Caco-2 (cell line): Measurements from ENCODE around the gene BRD7. TPM values are rescaled to one million over a fixed set of nuclear protein-coding genes. Genes with fewer than 3 reads are reported as not detected.

Source experiments
- BruUV-seq: library from RNA; stranded (reverse); fragments of 400-500 nt; replicated peaks from 2 replicates; lab custom pipeline; 2021; lab: Mats Ljungman, UMichigan
- CTCF ChIA-PET: fragments of 300-600 bp; sonication (Branson Sonifier 250); formaldehyde crosslinking; loops from one replicate; lab custom pipeline; 2022; ENCODE audit warnings: antibody characterized with exemption; lab: Charles Lee
- POLR2A ChIA-PET: fragments of 300-600 bp; sonication (Branson Sonifier 250); formaldehyde crosslinking; loops from one replicate; lab custom pipeline; 2022; ENCODE audit warnings: antibody characterized with exemption; lab: Charles Lee
- DNase-seq, 2 experiments: peaks; one replicate each; pipeline versions ENCODE4 v3.0.0 to v3.0.0-alpha.2; 2020 to 2022
- H3K27me3 ChIP-seq: replicated peaks from 2 replicates; pipeline ENCODE4 v1.6.0; 2011; ENCODE audit warnings: low read length; ENCODE audit not compliant: control insufficient read depth, insufficient read depth
- H3K36me3 ChIP-seq: 2 replicates; pipeline ENCODE4 v1.5.1; 2011; ENCODE audit warnings: low read length; ENCODE audit not compliant: control insufficient read depth, insufficient read depth
- H3K4me1 ChIP-seq: fragments of 250-450 bp; sonication (Bioruptor Pico); 2 replicates; pipeline ENCODE4 v1.5.1; 2020; ENCODE audit warnings: mild to moderate bottlenecking
- H3K4me3 ChIP-seq: 2 replicates; pipeline ENCODE4 v1.5.1; 2011; ENCODE audit warnings: low read depth, mild to moderate bottlenecking, control low read depth, low read length
- H3K9me3 ChIP-seq: fragments of 250-450 bp; sonication (Bioruptor Pico); 2 replicates; pipeline ENCODE4 v1.5.1; 2020; ENCODE audit warnings: mild to moderate bottlenecking, moderate library complexity
- H3K27ac Mint-ChIP-seq: one replicate; pipeline ENCODE4 v1.8.0; 2022; ENCODE audit warnings: mixed read lengths; ENCODE audit not compliant: unreplicated experiment
- H3K27me3 Mint-ChIP-seq: one replicate; pipeline ENCODE4 v1.8.0; 2022; ENCODE audit warnings: mixed read lengths; ENCODE audit not compliant: insufficient read depth, unreplicated experiment
- H3K36me3 Mint-ChIP-seq: one replicate; pipeline ENCODE4 v1.8.0; 2022; ENCODE audit warnings: mild to moderate bottlenecking, mixed read lengths; ENCODE audit not compliant: insufficient read depth, unreplicated experiment
- H3K4me1 Mint-ChIP-seq: one replicate; pipeline ENCODE4 v1.8.0; 2022; ENCODE audit warnings: low read depth, mixed read lengths; ENCODE audit not compliant: unreplicated experiment
- H3K4me3 Mint-ChIP-seq: one replicate; pipeline ENCODE4 v1.8.0; 2022; ENCODE audit warnings: mild to moderate bottlenecking, moderate library complexity, mixed read lengths; ENCODE audit not compliant: unreplicated experiment
- H3K9me3 Mint-ChIP-seq: one replicate; pipeline ENCODE4 v1.8.0; 2022; ENCODE audit warnings: mixed read lengths; ENCODE audit not compliant: unreplicated experiment
- CTCF ChIP-seq, 2 experiments: fragments of 200-600 bp in 1 of 2; IDR thresholded peaks; 1 replicate in 1 of 2; 2 replicates in 1 of 2; pipeline versions ENCODE4 v1.5.1 to v1.8.0; 2011 to 2022; ENCODE audit warnings: antibody characterized with exemption in 1 of 2, control low read depth in 1 of 2, inconsistent platforms in 1 of 2, low read depth in 1 of 2, low read length in 1 of 2, mild to moderate bottlenecking in 1 of 2, moderate library complexity in 1 of 2; ENCODE audit not compliant: insufficient read depth in 1 of 2, severe bottlenecking in 1 of 2, unreplicated experiment in 1 of 2
- intact Hi-C: fragments of 100-400 bp; cut with micrococcal nuclease; formaldehyde crosslinking; loops from one replicate; pipeline ENCODE4 v1.10.0; 2022; ENCODE audit not compliant: unreplicated experiment
- total RNA-seq: library from RNA; stranded (reverse); gene quantifications from 2 replicates; pipeline ENCODE4 v1.2.3, GENCODE V29; 2022

The BRD7 gene
- total RNA-seq, 1 experiment from 2014 or later: 170 TPM

- intact Hi-C loops: no loop called here
- ChIA-PET POLR2A (no interaction called here), CTCF (interaction anchor here (0.5 kb wide), 1 partner anchor 58 kb away, joined by 3 read pairs; no protein-coding TSS in a partner anchor)
- H3K4me3 Mint-ChIP-seq: no peak overlapping the region
- H3K36me3 ChIP-seq: no peaks in the 10 kb centered on the region
- DNase-seq: no peak
- TF ChIP-seq CTCF (IDR thresholded peaks at IDR 0.05; ENCODE audit: insufficient read depth in 1 of 2, low read depth in 1 of 2, low read length in 1 of 2, severe bottlenecking in 1 of 2, unreplicated experiment in 1 of 2): no peak
- H3K4me3 ChIP-seq: no peak overlapping the region
- BruUV-seq: no TSS peak
- H3K27me3 Mint-ChIP-seq: no peaks in the 10 kb centered on the region
- H3K9me3 Mint-ChIP-seq: peaks cover 7% of the 10 kb centered on the region
- H3K27ac Mint-ChIP-seq: no peak overlapping the region
- H3K27me3 ChIP-seq: no peaks in the 10 kb centered on the region
- H3K4me1 Mint-ChIP-seq: no peaks in the 10 kb centered on the region
- peaks cover 13% of the 10 kb centered on the region for H3K36me3 Mint-ChIP-seq
- H3K9me3 ChIP-seq: 0 out of 2 replicates have a peak, but pooled peaks cover 3% of the 10 kb centered on the region
- H3K4me1 ChIP-seq: no peaks in the 10 kb centered on the region
Observed at GRCh38 chr16:50282955-50283631, 85.7 kb downstream of the BRD7 start.

GRCh38 chr16:50282010-50282538 lies 86.7 kb downstream of the BRD7 start:
- no peak overlapping the region for H3K4me3 ChIP-seq
- peaks cover 9% of the 10 kb centered on the region for H3K9me3 Mint-ChIP-seq

More at GRCh38 chr16:50282010-50282538, 86.7 kb downstream of the BRD7 start:
- H3K36me3 Mint-ChIP-seq: peaks cover 13% of the 10 kb centered on the region
- no peak for TF ChIP-seq CTCF (IDR thresholded peaks at IDR 0.05; ENCODE audit: insufficient read depth in 1 of 2, low read depth in 1 of 2, low read length in 1 of 2, severe bottlenecking in 1 of 2, unreplicated experiment in 1 of 2)
- no peaks in the 10 kb centered on the region for H3K36me3 ChIP-seq
- no peaks in the 10 kb centered on the region for H3K27me3 Mint-ChIP-seq
- BruUV-seq: no TSS peak
- CTCF ChIA-PET: interaction anchor here (0.6 kb wide), 1 partner anchor 254 kb away, joined by 4 read pairs; no protein-coding TSS in a partner anchor
- POLR2A ChIA-PET: no interaction called here
- no peaks in the 10 kb centered on the region for H3K4me1 Mint-ChIP-seq
- H3K9me3 ChIP-seq: 0 out of 2 replicates have a peak, but pooled peaks cover 3% of the 10 kb centered on the region
- H3K4me3 Mint-ChIP-seq: no peak overlapping the region
- no peak for DNase-seq
- H3K4me1 ChIP-seq: 0 out of 2 replicates have a peak, but pooled peaks cover 2% of the 10 kb centered on the region
- no peak overlapping the region for H3K27ac Mint-ChIP-seq
- intact Hi-C loops: no loop called here
- no peaks in the 10 kb centered on the region for H3K27me3 ChIP-seq
